ENCODE results near the gene ITIH5. TPM values are rescaled to one million over a fixed set of nuclear protein-coding genes. Genes with fewer than 3 reads are reported as not detected.
A peak's percentile ranks its signal among the peaks of the same experiment; 100 is the strongest.

ITIH5 gene
- total and polyA plus RNA-seq, 9 of the 15 experiments (the other 6 are each of a cell fraction or from before 2014, with no cell fraction given) = 0.52 to 4.5 (median 2.6) TPM

DNA sequence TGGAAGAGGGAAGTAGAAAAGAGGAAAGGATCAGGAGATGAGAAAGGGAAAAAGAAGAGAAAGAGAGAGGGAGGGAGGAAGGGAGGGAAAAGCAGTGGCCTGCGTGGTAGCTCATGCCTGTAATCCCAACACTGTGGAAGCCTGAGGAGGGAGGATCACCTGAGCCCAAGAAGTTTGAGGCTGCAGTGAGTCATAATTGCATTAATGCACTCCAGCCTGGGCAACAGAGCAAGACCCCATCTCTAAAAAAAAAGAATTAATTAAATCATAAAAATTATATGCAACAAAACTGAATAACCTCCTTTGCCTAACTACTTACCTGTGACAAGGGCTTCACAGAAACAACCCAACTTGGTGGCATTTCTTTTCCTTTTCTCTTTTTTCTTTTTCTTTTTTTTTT lies 148.1 kb downstream of the ITIH5 start:
- Histone ChIP-seq H4K20me1 (replicated peaks; ENCODE audit: control insufficient read depth, insufficient read depth, low read length) (no peaks in the 10 kb centered on the region), H3K9ac (ENCODE audit: insufficient read depth in 1 of 2, low read depth in 2 of 2, low read length in 2 of 2) (no peak overlapping the region), H3K79me2 (ENCODE audit: control insufficient read depth, insufficient read depth, low read length) (no peaks in the 10 kb centered on the region), H3K9me3 (replicated peaks; ENCODE audit: control insufficient read depth, insufficient read depth, low read depth, low read length) (0 out of 2 replicates have a peak, but pooled peaks cover under 1% of the 10 kb centered on the region), H2AFZ (ENCODE audit: low read depth, low read length) (no peak overlapping the region), H3K36me3 (ENCODE audit: control insufficient read depth, insufficient read depth, low read length) (no peaks in the 10 kb centered on the region), H3K4me1 (replicated peaks in 1 of 2; ENCODE audit: control insufficient read depth in 2 of 2, insufficient read depth in 2 of 2, low read length in 2 of 2) (no peaks in the 10 kb centered on the region), H3K27ac (ENCODE audit: extremely low read depth, low read depth, low read length) (no peak overlapping the region), H3K9me1 (ENCODE audit: control insufficient read depth, insufficient read depth, low read length) (no peaks in the 10 kb centered on the region), H3K4me2 (ENCODE audit: insufficient read depth, low read length) (no peak overlapping the region), H3K4me3 (no peak overlapping the region), H3K27me3 (ENCODE audit: control insufficient read depth in 2 of 2, insufficient read depth in 2 of 2, low read length in 2 of 2) (peaks cover 0 to 27% of the 10 kb centered on the region in 2 experiments; a peak in 3 of 5 replicates)
- TF ChIP-seq RBM25 (IDR thresholded peaks at IDR 0.05; ENCODE audit: low read depth, low read length, severe bottlenecking) (peak; percentile 5), STAG1 (CRISPR knock-in tag; IDR thresholded peaks at IDR 0.05; ENCODE audit: borderline replicate concordance) (no peak), MTA1 (IDR thresholded peaks at IDR 0.05; ENCODE audit: borderline replicate concordance) (no peak)
- POLR2A ChIA-PET = no interaction called here
- ATAC-seq = no peak
- no TSS peak for BruUV-seq (replicated peaks)
- intact Hi-C loops (cut with micrococcal nuclease) = no loop called here
- FAIRE-seq = no peak
- in situ Hi-C loops (cut with MboI) = no loop called here
- WGBS (ENCODE audit: insufficient coverage, low coverage, missing lambda C conversion rate) = 0% methylated on average over 1 of the region's 1 CpG
- DNase-seq (ENCODE audit: extremely low read depth in 1 of 4, low spot score in 3 of 4) = no peak
- CTCF ChIA-PET (ENCODE audit: low intra/inter-chr PET ratio) = no interaction called here

GRCh38 chr10:7515439-7515838 lies 151.3 kb downstream of the ITIH5 start:
- FAIRE-seq (no peak), ATAC-seq (no peak), DNase-seq (ENCODE audit: extremely low read depth in 1 of 4, low spot score in 3 of 4) (no peak)
- in situ Hi-C loops (cut with MboI) = no loop called here
- no peak overlapping the region for H3K4me2 ChIP-seq (ENCODE audit: insufficient read depth, low read length)
- H3K4me1 ChIP-seq (replicated peaks in 1 of 2; ENCODE audit: control insufficient read depth in 2 of 2, insufficient read depth in 2 of 2, low read length in 2 of 2) = no peaks in the 10 kb centered on the region; a peak in 1 of 5 replicates
- H3K9me1 ChIP-seq (ENCODE audit: control insufficient read depth, insufficient read depth, low read length) = no peaks in the 10 kb centered on the region
- TF ChIP-seq ZNF695 (CRISPR knock-in tag; IDR thresholded peaks at IDR 0.05) = no peak
- TF ChIP-seq POLR2A (conservative IDR thresholded peaks at IDR 0.05) = no peak
- TF ChIP-seq ZNF507 (tag; conservative IDR thresholded peaks at IDR 0.05) = no peak
- TF ChIP-seq TAL1 (IDR thresholded peaks at IDR 0.05) = no peak
- TF ChIP-seq ZNF146 (CRISPR knock-in tag; IDR thresholded peaks at IDR 0.05; ENCODE audit: unreplicated experiment) = no peak
- no peak overlapping the region for H2AFZ ChIP-seq (ENCODE audit: low read depth, low read length)
- ChIA-PET CTCF (ENCODE audit: low intra/inter-chr PET ratio) (no interaction called here), POLR2A (no interaction called here)
- WGBS (ENCODE audit: insufficient coverage, low coverage, missing lambda C conversion rate) = 0% methylated on average over 5 of the region's 5 CpGs
- no peaks in the 10 kb centered on the region for H4K20me1 ChIP-seq (replicated peaks; ENCODE audit: control insufficient read depth, insufficient read depth, low read length)
- no peaks in the 10 kb centered on the region for H3K79me2 ChIP-seq (ENCODE audit: control insufficient read depth, insufficient read depth, low read length)
- H3K9me3 ChIP-seq (replicated peaks; ENCODE audit: control insufficient read depth, insufficient read depth, low read depth, low read length) = no peaks in the 10 kb centered on the region
- H3K27ac ChIP-seq (ENCODE audit: extremely low read depth, low read depth, low read length) = no peak overlapping the region
- H3K36me3 ChIP-seq (ENCODE audit: control insufficient read depth, insufficient read depth, low read length) = no peaks in the 10 kb centered on the region
- BruUV-seq (replicated peaks) = no TSS peak
- intact Hi-C loops (cut with micrococcal nuclease) = no loop called here
- peaks cover 0 to 16% of the 10 kb centered on the region in 2 experiments; a peak in 3 of 5 replicates for H3K27me3 ChIP-seq (ENCODE audit: control insufficient read depth in 2 of 2, insufficient read depth in 2 of 2, low read length in 2 of 2)
- no peak overlapping the region for H3K9ac ChIP-seq (ENCODE audit: insufficient read depth in 1 of 2, low read depth in 2 of 2, low read length in 2 of 2)
- no peak overlapping the region for H3K4me3 ChIP-seq
